Adipose tissue (tissue), 3 donors: ENCODE measurements around the gene UST. TPM values are rescaled to one million over a fixed set of nuclear protein-coding genes. Genes with fewer than 3 reads are reported as not detected.
"Not testable (repeated sequence)": the region's sequence is repeated elsewhere in the genome, so short reads cannot be mapped to it uniquely, and the experiment has no call there.

ENCODE experiments used
- H3K27ac ChIP-seq: one replicate; pipeline ENCODE4 v1.5.1; 2013; ENCODE audit warnings: low read depth, low read length
- WGBS, 3 donors: extraction: QIAGEN DNeasy Blood & Tissue Kit; methylation state at CpG; one replicate each; pipeline ENCODE4 v1.1.7; 2013; 5-methylcytosine and 5-hydroxymethylcytosine counted together
- polyA plus RNA-seq, 3 donors: library from polyadenylated mRNA; stranded (reverse); fragments of 200-250 nt; gene quantifications; one replicate each; pipeline ENCODE4 v1.2.3, GENCODE V29; 2013
- donor health status: healthy with polysubstance abuse.
- donor health status: Bipolar disorder and iron deficiency.
- donor health status: healthy.

The UST gene
- polyA plus RNA-seq, 3 donors = 2.4 to 17.9 (median 6.5) TPM

DNA sequence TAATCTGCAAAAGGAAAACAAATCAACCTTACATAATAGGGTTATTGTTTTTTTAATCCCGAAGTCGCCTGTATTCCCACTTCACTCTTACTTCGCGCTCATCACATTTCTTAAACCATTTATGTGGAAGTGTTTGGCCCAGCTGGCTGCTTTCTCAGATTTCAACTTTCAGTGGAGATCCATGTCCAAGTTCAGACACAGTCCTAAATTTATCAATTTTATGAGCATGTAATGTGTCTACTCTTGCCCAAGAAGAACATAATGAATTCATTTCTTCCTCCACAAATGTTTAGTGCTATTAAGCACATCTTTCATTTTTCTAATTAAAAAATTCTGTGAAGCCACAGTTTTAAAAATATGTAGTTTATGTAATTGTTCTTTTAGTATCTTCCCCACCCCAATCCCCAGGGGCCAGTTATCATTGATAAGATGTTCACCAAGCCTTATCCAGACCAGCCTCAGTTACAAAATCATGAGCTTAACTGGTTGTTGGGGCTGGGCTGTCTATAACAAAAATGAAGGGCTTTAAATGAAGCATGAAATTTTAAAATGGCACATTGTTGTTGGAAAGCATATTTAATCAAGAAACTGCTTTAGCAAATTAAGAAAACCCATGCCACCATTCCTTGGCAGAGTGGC is 151.7 kb downstream of the UST start:
- no peak overlapping the region for H3K27ac ChIP-seq
- WGBS, 3 donors = 65 to 71% (median 67%) methylated on average over 4 of the region's 4 CpGs

- no peak overlapping the region for H3K27ac ChIP-seq
- 71 to 93% (median 73%) methylated on average over 5 of the region's 5 CpGs for WGBS, 3 donors
These were observed 158.4 kb downstream of the UST start for GRCh38 chr6:148904896-148905870.

GRCh38 chr6:148905901-148906300 is 159.1 kb downstream of the UST start:
- WGBS, 3 donors = 87 to 91% (median 89%) methylated on average over 6 of the region's 6 CpGs
- no peak overlapping the region for H3K27ac ChIP-seq

DNA sequence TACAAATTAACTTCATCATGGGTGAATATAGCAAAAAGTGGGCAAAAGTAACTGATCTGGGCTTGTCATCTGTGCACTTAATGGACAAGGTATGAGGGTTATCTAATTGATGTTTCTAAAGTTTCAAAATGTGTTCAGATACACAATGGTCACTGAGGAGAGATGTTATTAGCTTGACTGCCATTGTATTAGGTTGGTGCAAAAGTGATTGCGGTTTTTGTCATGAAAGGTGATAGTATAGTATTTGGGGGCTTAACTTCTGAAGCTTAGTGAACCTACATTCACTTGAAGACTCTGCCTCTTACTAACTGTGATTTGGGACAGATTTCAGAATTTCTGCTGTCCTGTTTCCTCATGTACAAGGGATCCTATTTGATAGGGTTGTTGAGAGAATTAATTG is 159.6 kb downstream of the UST start:
- H3K27ac ChIP-seq = no peak overlapping the region
- WGBS, 3 donors = 97 to 100% (median 97%) methylated on average over 1 of the region's 1 CpG

DNA sequence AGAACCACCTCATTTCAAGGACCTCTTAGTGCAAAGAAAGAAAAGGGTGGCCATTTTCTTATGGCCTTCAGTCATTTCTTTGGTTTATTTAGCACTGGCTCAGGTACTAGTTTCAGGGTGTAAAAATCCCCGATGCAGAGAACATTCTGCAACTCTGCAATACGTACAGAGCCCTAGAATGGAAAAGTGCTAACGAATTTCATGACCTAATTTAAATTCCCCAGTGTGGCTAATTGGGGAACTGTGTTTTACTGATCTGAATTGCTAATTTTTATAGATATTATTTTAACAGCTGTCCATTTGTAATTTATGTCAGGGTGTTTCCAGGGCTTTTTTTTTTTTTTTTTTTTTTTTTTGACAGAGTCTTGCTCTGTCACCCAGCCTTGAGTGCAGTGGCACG is 160.7 kb downstream of the UST start:
- no peak overlapping the region for H3K27ac ChIP-seq
- WGBS, 3 donors = 90 to 97% (median 95%) methylated on average over 4 of the region's 4 CpGs

DNA sequence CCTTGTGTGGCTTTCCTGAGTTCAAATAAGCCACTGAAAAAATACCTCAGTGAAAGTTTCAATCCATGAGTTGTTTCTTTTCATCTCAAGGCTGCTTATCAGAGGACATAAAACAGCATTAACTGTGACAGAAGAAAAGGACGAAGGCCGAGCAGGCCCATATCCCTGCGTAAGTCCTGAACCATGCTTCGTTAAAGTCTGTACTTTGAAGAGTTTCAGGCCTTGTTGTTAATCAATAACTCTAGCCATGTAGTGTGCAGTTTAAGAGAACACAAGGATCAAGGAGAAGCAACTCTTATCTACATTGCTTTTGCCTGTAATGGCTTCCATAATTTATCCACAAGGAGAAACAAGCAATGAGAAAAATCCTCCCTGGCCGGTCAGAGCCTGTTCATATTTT is 165.4 kb downstream of the UST start:
- 81 to 86% (median 85%) methylated on average over 5 of the region's 5 CpGs for WGBS, 3 donors
- H3K27ac ChIP-seq = no peak overlapping the region

DNA sequence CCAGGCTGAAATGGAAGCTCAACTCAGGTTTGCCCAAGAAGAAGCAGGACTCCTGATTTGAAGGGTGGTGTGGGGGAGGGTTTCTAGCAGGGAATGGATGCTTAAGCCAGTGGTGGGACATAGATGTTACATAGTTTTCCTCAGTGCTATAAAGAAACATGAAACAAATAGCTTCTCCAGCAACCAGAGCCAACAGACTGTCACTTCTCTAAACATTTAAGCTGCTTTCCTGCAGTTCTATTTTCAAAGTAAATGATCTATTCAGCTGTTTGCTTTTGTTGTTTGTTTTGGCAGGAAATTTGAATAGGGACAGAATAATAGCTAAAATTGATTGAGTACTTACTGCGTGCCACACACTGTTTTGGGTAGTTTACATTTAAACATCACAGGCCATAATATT is 169.0 kb downstream of the UST start:
- 38 to 68% (median 43%) methylated on average over 1 of the region's 1 CpG for WGBS, 3 donors
- no peak overlapping the region for H3K27ac ChIP-seq

GRCh38 chr6:148916485-148916884 is 169.7 kb downstream of the UST start:
- WGBS, 3 donors = 91 to 96% (median 94%) methylated on average over 9 to 10 of the region's 10 CpGs
- H3K27ac ChIP-seq = not testable (repeated sequence)

GRCh38 chr6:148924226-148925012 is 177.6 kb downstream of the UST start:
- 80 to 92% (median 84%) methylated on average over 8 of the region's 8 CpGs for WGBS, 3 donors

GRCh38 chr6:148925701-148926100 is 178.9 kb downstream of the UST start:
- WGBS, 3 donors = 76 to 89% (median 86%) methylated on average over 2 of the region's 2 CpGs
- no peak overlapping the region for H3K27ac ChIP-seq

More at GRCh38 chr6:148924226-148925012, 177.6 kb downstream of the UST start:
- H3K27ac ChIP-seq = no peak overlapping the region

- WGBS, 3 donors = 82 to 95% (median 85%) methylated on average over 2 of the region's 2 CpGs
- H3K27ac ChIP-seq = no peak overlapping the region
These were observed 179.6 kb downstream of the UST start for GRCh38 chr6:148926478-148926877.

DNA sequence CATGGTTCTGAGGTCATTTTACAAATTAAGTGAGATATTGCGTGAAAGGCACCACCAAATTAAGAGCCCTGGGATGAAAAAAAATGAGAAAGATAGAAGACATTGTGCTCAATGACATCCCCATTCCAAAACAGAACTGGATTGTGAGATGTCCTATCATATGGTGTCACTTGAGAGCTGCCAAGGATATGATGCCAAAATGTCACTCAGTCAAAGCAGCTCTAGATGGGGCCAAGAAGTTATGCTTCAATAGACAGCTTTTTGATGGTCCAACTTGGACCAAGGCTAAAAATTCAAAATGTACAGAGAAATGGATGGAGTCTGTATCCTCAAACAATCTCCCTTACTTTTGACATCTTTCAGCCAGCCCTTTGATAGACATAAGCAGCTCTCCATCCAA is 180.8 kb downstream of the UST start:
- WGBS, 3 donors = 95 to 97% (median 97%) methylated on average over 1 of the region's 1 CpG
- no peak overlapping the region for H3K27ac ChIP-seq

GRCh38 chr6:148928811-148929210 is 182.0 kb downstream of the UST start:
- H3K27ac ChIP-seq = no peak overlapping the region
- 95 to 100% (median 100%) methylated on average over 1 of the region's 1 CpG for WGBS, 3 donors

DNA sequence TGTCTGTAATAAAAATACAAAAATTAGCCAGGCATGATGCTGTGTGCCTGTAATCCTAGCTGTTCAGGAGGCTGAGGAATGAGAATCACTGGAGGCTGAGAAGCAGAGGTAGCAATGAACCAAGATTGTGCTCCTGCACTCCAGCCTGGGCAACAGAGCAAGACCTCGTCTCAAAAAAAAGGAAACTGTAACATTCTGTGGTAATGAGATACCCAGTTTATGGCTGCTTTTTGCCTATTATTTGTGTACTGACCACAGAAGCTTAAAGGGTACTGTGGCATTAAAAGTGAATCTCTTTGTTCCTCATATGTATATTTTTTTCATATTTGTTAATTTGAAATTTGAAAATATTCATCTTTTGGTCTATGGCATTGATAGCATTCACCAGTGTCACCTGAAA is 185.4 kb downstream of the UST start:
- no peak overlapping the region for H3K27ac ChIP-seq
- WGBS, 3 donors = 55 to 85% (median 56%) methylated on average over 1 of the region's 1 CpG

DNA sequence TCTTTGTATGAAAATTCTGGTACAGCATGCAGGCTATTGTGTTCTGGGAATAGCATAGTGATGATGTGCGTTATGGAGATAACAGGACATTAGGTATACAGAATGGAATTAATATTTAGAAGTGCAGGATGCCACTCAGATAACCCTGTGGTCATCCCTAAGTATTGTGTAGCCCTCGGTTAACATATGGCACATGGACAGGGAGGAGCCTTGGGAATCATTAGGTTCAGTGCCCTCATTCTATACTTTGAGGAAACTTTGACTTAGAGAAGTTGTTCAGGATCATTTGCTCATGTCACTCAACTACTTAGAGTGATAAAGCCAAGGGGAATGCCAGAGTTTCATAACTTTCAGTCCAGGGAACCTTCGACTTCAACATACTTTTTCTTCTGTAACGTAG is 185.9 kb downstream of the UST start:
- no peak overlapping the region for H3K27ac ChIP-seq
- WGBS, 3 donors = 87 to 90% (median 88%) methylated on average over 4 of the region's 4 CpGs

GRCh38 chr6:148934539-148934938 is 187.7 kb downstream of the UST start:
- H3K27ac ChIP-seq = no peak overlapping the region
- WGBS, 3 donors = 44 to 77% (median 50%) methylated on average over 4 of the region's 4 CpGs

- WGBS, 3 donors = 49 to 57% (median 52%) methylated on average over 3 of the region's 3 CpGs
- no peak overlapping the region for H3K27ac ChIP-seq
These were observed 188.1 kb downstream of the UST start for GRCh38 chr6:148934961-148935360.

- no peak overlapping the region for H3K27ac ChIP-seq
- 73 to 82% (median 79%) methylated on average over 7 of the region's 7 CpGs for WGBS, 3 donors
These were observed 189.0 kb downstream of the UST start for GRCh38 chr6:148935705-148936435.
